ENCODE measurements around the gene FES. TPM values are rescaled to one million over a fixed set of nuclear protein-coding genes. Genes with fewer than 3 reads are reported as not detected.

FES gene
- total and polyA plus RNA-seq, 2 of the 13 experiments (the other 11 are each of a cell fraction or from before 2014, with no cell fraction given): 4.0 to 9.5 TPM

- TF ChIP-seq ZNF687 (CRISPR knock-in tag; IDR thresholded peaks at IDR 0.05) (peak; percentile 74), TEF (CRISPR knock-in tag; IDR thresholded peaks at IDR 0.05) (no peak), ATF4 (CRISPR knock-in tag; IDR thresholded peaks at IDR 0.05) (no peak), IKZF4 (CRISPR knock-in tag; IDR thresholded peaks at IDR 0.05; ENCODE audit: borderline replicate concordance, low read depth, not compliant biosample characterization) (peak; percentile 57), SOX13 (IDR thresholded peaks at IDR 0.05) (no peak), SOX13 (CRISPR knock-in tag; conservative IDR thresholded peaks at IDR 0.05 in 1 of 2, IDR thresholded peaks at IDR 0.05 in 1 of 2) (no peak), HDAC1 (CRISPR knock-in tag; IDR thresholded peaks at IDR 0.05) (peak; percentile 50; the same call in 1 of the 2 replicates), ZNF230 (CRISPR knock-in tag; IDR thresholded peaks at IDR 0.05) (0 out of 2 replicates have a peak, but pooled peaks have one; percentile 36), ZNF7 (CRISPR knock-in tag; IDR thresholded peaks at IDR 0.05) (no peak), SMARCE1 (IDR thresholded peaks at IDR 0.05; ENCODE audit: borderline replicate concordance) (no peak), POLR2A (IDR thresholded peaks at IDR 0.05; ENCODE audit: insufficient read depth in 1 of 2, low read depth in 2 of 2, low read length in 2 of 2) (peak; percentile 52 to 67), TARDBP (CRISPR knock-in tag; IDR thresholded peaks at IDR 0.05) (0 out of 2 replicates have a peak, but pooled peaks have one; percentile 26), NRL (CRISPR knock-in tag; IDR thresholded peaks at IDR 0.05; ENCODE audit: borderline replicate concordance) (no peak), ZKSCAN1 (IDR thresholded peaks at IDR 0.05; ENCODE audit: low read length) (no peak), THAP8 (CRISPR knock-in tag; IDR thresholded peaks at IDR 0.05; ENCODE audit: borderline replicate concordance) (no peak), ZNF704 (CRISPR knock-in tag; IDR thresholded peaks at IDR 0.05; ENCODE audit: borderline replicate concordance) (0 out of 2 replicates have a peak, but pooled peaks have one; percentile 45), ZNF550 (CRISPR knock-in tag; IDR thresholded peaks at IDR 0.05; ENCODE audit: borderline replicate concordance) (no peak), ZBTB33 (CRISPR knock-in tag; IDR thresholded peaks at IDR 0.05) (peak; percentile 78)
Measured at GRCh38 chr15:90893175-90894090, 9.1 kb downstream of the FES start (continued).

Measured in HepG2 (cell line).